GM19025 (cell line): ENCODE measurements around the gene FAM50B.

Source experiments
- ATAC-seq: cut with Tn5 transposase; IDR thresholded peaks from one replicate; pipeline ENCODE4 v1.9.1; 2021; ENCODE audit warnings: mild to moderate bottlenecking, low read depth, moderate library complexity; ENCODE audit not compliant: unreplicated experiment

The FAM50B gene

GRCh38 chr6:3869632-3870527 is 20.7 kb downstream of the FAM50B start:
- ATAC-seq: no peak

GRCh38 chr6:3870528-3870925 is 21.4 kb downstream of the FAM50B start:
- ATAC-seq: no peak

GRCh38 chr6:3871515-3871914 is 22.3 kb downstream of the FAM50B start:
- no peak for ATAC-seq

- ATAC-seq: no peak
These were observed 22.8 kb downstream of the FAM50B start for GRCh38 chr6:3871939-3872338.

- no peak for ATAC-seq
These were observed 23.2 kb downstream of the FAM50B start for GRCh38 chr6:3872370-3872854.

GRCh38 chr6:3873051-3873450 is 23.9 kb downstream of the FAM50B start:
- no peak for ATAC-seq

GRCh38 chr6:3874069-3874468 is 24.9 kb downstream of the FAM50B start:
- ATAC-seq: no peak

- ATAC-seq: no peak
These were observed 26.3 kb downstream of the FAM50B start for GRCh38 chr6:3875486-3875885.

- no peak for ATAC-seq
These were observed 26.9 kb downstream of the FAM50B start for GRCh38 chr6:3876101-3876500.

- ATAC-seq: no peak
These were observed 27.7 kb downstream of the FAM50B start for GRCh38 chr6:3876866-3877265.

GRCh38 chr6:3878048-3878666 is 29.0 kb downstream of the FAM50B start:
- no peak for ATAC-seq

- no peak for ATAC-seq
These were observed 30.2 kb downstream of the FAM50B start for GRCh38 chr6:3879194-3879952.

GRCh38 chr6:3881711-3882421 is 32.7 kb downstream of the FAM50B start:
- no peak for ATAC-seq

GRCh38 chr6:3882431-3882830 is 33.3 kb downstream of the FAM50B start:
- ATAC-seq: no peak

GRCh38 chr6:3882866-3883265 is 33.7 kb downstream of the FAM50B start:
- no peak for ATAC-seq

- ATAC-seq: no peak
These were observed 35.0 kb downstream of the FAM50B start for GRCh38 chr6:3884007-3884745.

- ATAC-seq: no peak
These were observed 36.3 kb downstream of the FAM50B start for GRCh38 chr6:3885262-3886036.

- ATAC-seq: no peak
These were observed 38.1 kb downstream of the FAM50B start for GRCh38 chr6:3887150-3887700.
